ENCODE measurements around the gene C22orf39.

Gene C22orf39

GRCh38 chr22:19398652-19399051, 48.9 kb downstream of the C22orf39 start:
- DNase-seq (ENCODE audit: low read depth in 2 of 2): no peak

DNA sequence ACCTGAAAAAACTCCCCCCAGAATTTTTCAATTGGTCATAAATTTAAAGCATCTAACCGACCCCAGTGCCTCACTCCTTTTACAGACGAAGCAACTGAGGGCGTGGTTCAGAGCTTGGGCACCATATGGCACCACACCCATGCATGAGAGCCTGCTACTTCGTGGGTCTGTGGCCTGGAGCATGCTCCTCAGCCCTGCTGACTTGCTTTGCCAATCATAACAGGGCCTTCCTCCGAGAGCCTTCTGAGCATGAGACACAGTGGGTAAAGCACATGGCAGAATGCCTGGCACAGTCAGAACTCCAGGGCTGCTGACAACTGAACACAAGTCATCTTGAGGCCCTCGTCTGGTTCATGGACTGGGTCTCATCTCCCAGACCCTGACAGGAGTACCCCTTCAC, 49.3 kb downstream of the C22orf39 start:
- DNase-seq (ENCODE audit: low read depth in 2 of 2): no peak

DNA sequence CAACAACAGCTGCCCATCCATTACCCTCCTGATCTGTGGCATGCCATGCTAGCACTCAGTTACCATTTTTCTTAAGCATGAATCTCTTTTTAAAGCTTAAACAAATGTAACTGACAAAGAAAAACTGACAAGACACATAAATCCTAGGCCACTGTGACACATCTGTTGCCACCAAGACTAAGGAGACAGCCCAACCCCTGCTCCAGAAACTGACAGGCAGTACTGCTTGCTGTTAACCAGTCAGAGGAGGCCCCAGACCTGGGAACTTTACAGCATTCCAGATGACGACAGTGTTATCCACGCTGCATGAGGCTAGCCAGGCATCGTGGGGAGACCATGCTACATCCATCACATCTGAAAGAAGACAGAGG, 49.8 kb downstream of the C22orf39 start:
- DNase-seq (ENCODE audit: low read depth in 2 of 2): no peak

GRCh38 chr22:19396934-19397733, 50.4 kb downstream of the C22orf39 start:
- DNase-seq (ENCODE audit: low read depth in 2 of 2): no peak

DNA sequence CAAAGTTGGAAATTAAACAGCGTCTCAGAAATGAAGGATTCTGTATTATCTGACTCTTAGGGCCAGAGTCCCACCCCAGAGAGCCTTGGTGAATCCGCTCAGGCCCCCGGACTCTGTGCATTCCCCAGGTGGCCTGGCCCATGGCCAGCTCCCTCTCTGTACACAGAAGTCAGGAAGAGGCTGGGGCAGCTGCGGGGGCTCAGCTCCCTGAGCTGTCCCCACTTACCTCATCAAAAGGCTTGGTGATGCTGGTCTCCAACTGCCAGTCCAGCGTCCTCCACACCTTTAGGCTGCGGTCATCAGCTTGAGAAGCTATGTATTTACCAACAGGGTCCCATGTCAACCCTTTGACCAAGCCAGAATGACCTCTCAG, 51.0 kb downstream of the C22orf39 start:
- DNase-seq (ENCODE audit: low read depth in 2 of 2): no peak

- no peak for DNase-seq (ENCODE audit: low read depth in 2 of 2)
Measured at GRCh38 chr22:19395276-19395675, 52.2 kb downstream of the C22orf39 start.

DNA sequence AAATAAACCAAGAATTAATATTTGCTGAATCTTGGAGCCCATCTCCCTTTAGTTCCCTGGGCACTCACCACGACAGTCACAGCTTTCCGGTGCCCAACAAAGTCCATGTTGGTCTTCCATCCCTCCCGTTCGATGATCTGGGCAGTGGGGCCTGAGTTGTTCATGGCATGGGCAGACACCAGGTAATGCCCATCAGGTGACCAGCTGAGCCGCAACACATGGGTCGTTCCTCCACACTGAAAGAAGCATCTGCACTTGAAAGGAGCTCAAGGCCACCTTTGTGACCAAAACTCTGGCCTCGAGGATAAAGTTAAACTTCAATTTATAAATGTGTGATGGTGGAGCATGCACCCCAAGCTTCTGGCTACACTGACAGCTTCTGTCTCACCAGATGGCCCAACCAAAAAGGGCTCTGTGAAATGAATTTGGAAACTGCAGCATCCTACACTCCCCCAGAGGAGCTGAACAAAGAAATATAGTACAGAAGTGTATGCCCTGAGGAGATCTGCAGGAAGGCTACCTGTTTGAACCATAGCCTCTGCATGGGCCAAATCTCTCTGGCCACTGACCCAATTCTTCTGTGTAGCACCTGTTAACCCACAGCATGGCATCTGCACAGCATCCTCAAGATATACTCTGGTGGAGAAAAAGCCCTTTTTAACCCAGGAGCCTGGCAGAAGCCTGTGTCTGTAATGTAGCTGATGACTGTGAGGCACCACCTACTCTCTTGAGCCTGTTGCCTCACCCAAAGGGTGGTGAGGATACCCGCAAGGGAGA, 53.0 kb downstream of the C22orf39 start:
- DNase-seq (ENCODE audit: low read depth in 2 of 2): no peak

DNA sequence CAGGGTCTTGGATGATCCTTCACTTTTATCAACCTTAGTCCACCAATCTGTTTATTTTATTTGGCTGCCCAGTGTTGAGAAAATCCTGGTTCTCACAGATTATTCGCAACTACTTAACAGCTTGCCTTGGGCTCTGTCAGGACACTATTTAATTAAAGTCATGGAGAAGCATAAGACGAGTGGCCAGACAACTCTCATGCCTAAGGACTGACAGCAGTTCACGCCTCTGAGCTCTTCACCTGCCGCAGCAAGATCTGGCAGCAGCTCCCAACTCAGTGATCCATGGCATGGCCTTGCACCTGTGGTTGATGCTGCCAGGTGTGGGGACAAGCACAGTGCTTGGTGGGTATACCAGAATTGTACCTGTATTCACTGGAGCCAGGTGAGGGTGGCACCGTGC, 53.8 kb downstream of the C22orf39 start:
- DNase-seq (ENCODE audit: low read depth in 2 of 2): no peak
